Measurements from ENCODE around the gene WHRN.

The WHRN gene

DNA sequence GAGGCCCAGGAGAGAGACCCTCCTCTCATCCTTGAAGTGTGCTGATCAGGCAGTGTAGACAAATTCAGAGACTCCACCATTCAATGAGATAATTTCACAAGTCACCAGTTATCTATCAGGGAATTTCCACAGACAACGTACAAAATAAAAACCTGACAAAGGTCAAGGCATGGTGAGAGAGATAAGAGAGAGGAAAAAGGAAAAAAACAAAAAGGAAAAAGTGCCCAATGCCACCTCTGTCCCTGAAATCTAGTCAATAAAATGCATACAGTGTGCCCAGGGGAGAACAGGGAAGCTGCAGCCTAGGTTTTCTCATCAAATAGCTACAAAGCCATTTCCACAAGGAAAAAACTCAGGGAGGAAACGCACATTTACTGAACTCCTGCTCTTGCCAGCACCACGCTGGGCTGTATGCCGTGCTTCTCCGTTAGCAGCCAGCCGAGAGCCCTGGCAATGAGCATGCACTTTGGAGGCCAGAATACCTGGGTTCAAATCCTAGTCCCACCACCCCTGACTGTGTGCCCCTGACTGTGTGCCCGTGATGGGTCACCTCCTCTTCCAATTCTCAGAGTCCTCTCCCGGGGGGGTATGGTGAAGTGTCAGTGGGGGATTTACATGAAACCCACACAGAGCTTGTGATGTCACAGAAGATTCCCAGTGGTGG lies 11.6 kb downstream of the WHRN start:
- H3K27ac ChIP-seq = no peak overlapping the region
- no peaks in the 10 kb centered on the region for H3K36me3 ChIP-seq
- TF ChIP-seq, protein P1, sequence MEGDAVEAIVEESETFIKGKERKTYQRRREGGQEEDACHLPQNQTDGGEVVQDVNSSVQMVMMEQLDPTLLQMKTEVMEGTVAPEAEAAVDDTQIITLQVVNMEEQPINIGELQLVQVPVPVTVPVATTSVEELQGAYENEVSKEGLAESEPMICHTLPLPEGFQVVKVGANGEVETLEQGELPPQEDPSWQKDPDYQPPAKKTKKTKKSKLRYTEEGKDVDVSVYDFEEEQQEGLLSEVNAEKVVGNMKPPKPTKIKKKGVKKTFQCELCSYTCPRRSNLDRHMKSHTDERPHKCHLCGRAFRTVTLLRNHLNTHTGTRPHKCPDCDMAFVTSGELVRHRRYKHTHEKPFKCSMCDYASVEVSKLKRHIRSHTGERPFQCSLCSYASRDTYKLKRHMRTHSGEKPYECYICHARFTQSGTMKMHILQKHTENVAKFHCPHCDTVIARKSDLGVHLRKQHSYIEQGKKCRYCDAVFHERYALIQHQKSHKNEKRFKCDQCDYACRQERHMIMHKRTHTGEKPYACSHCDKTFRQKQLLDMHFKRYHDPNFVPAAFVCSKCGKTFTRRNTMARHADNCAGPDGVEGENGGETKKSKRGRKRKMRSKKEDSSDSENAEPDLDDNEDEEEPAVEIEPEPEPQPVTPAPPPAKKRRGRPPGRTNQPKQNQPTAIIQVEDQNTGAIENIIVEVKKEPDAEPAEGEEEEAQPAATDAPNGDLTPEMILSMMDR (IDR thresholded peaks at IDR 0.05) = no peak
- H3K27me3 ChIP-seq = peaks cover 11% of the 10 kb centered on the region
- no peak overlapping the region for H3K4me3 ChIP-seq (ENCODE audit: low read depth in 1 of 2, low read length in 1 of 2)
- no peaks in the 10 kb centered on the region for H3K9me3 ChIP-seq
- H3K4me1 ChIP-seq (ENCODE audit: control insufficient read depth in 1 of 2, insufficient read depth in 1 of 2, low read depth in 1 of 2, low read length in 1 of 2) = peaks cover 5 to 6% of the 10 kb centered on the region in 2 experiments

DNA sequence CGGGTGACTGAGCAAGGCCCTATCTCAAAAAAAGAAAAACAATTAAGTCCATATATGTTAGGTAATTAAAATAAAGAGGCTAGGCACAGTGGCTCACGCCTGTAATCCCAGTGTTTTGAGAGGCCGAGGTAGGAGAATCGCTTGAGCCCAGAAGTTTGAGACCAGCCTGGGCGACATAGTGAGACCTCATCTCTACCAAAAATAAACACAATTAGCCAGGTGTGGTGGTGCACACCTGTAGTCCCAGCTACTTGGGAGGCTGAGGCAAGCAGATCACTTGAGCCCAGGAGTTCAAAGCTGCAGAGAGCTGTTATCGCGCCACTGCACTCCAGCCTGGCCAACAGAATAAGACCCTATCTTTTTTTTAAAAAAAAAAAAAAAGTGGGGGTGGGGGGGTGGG lies 12.3 kb downstream of the WHRN start:
- Histone ChIP-seq H3K36me3 (no peaks in the 10 kb centered on the region), H3K9me3 (no peaks in the 10 kb centered on the region), H3K27me3 (peaks cover 11% of the 10 kb centered on the region), H3K27ac (no peak overlapping the region), H3K4me1 (ENCODE audit: control insufficient read depth in 1 of 2, insufficient read depth in 1 of 2, low read depth in 1 of 2, low read length in 1 of 2) (peaks cover 5 to 6% of the 10 kb centered on the region in 2 experiments), H3K4me3 (ENCODE audit: low read depth in 1 of 2, low read length in 1 of 2) (no peak overlapping the region)
- TF ChIP-seq, protein P1 (IDR thresholded peaks at IDR 0.05) = no peak

DNA sequence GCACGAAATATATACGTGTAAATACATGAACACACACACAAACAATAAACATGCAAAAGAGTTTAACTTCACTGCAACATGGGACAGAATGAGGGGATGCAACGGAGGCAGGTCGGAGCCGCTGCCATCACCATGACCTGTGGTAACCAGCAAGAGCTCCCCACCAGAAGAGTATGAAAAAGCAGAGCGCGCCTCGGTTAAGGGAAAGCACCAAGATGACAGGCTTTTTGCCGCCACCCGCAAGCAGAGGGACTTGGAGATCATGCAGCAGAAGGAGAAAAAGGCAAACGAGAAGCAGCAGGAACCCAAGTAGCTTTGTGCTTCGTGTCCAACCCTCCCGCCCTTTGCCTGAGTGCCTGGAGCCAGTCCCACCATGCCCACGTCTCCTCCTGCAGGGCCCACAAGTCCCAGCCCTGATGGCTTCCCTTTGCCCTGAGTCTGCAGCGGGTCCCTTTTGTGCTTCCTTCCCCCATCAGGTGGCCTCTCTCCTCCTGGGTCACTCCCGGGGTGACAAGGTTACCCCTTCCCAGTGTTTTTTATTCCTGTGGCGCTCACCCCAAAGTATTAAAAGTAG lies 13.8 kb downstream of the WHRN start:
- TF ChIP-seq, protein P1 (IDR thresholded peaks at IDR 0.05) = no peak
- H3K4me1 ChIP-seq (ENCODE audit: control insufficient read depth in 1 of 2, insufficient read depth in 1 of 2, low read depth in 1 of 2, low read length in 1 of 2) = no peaks in the 10 kb centered on the region
- H3K9me3 ChIP-seq = no peaks in the 10 kb centered on the region
- no peaks in the 10 kb centered on the region for H3K36me3 ChIP-seq
- H3K27ac ChIP-seq = no peak overlapping the region
- H3K4me3 ChIP-seq (ENCODE audit: low read depth in 1 of 2, low read length in 1 of 2) = no peak overlapping the region
- H3K27me3 ChIP-seq = peaks cover 11% of the 10 kb centered on the region

DNA sequence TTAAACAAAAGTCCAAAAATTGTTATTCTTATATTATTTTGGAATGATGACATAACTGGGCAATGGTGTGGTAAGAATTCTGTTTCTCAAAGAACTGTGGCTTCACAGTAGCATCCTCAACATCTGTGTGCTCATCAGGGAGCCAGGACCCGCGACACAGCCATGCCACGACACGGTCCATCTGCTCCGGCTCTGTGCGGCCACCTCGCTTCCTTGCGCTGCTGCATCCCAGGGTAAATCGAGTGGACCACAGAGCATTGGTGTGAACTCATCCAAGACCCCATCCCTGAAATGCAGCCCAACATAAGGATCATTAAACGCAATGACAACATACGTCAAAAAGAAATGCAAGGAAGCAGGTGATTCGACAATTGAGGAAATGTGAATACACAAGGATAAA lies 15.3 kb downstream of the WHRN start:
- TF ChIP-seq, protein P1 (IDR thresholded peaks at IDR 0.05) = no peak
- Histone ChIP-seq H3K9me3 (no peaks in the 10 kb centered on the region), H3K36me3 (no peaks in the 10 kb centered on the region), H3K27me3 (peaks cover 6% of the 10 kb centered on the region), H3K4me3 (ENCODE audit: low read depth in 1 of 2, low read length in 1 of 2) (no peak overlapping the region), H3K4me1 (ENCODE audit: control insufficient read depth in 1 of 2, insufficient read depth in 1 of 2, low read depth in 1 of 2, low read length in 1 of 2) (no peaks in the 10 kb centered on the region), H3K27ac (no peak overlapping the region)

DNA sequence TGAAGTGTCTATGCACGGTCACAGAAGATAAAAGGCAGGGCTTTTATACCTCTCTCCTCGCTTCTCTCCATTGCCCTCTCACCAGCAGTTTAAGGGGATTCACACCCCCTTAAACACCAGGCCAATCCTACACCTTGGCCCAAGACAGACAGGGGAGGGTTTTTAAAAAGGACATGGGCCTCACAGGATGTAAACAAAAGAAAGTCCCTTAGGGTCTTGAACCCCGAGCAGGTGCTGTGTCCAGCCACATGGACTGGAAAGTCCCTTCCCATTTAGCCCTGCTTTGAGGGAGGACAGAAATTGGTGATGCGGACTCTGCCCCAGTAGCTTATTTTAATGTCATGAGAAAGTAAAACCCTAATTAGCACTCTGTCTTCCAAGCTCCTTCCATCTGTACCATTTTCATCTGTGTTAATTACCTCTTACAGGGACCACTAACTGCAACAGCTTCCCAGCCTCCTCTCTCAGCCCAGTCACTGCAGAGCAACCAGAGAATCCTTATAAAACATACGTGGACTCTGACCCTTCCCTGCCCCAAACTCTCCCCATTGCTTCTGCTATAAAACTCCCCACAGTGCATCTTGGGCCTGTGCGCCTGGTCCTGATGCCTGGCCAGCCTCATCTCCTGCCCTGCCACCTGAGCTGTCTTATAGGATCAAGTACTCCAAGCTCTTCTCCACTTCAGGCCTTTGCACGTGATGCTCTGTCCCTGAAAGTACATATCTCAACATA lies 16.7 kb downstream of the WHRN start:
- no peaks in the 10 kb centered on the region for H3K27me3 ChIP-seq
- no peak overlapping the region for H3K4me3 ChIP-seq (ENCODE audit: low read depth in 1 of 2, low read length in 1 of 2)
- TF ChIP-seq, protein P1 (IDR thresholded peaks at IDR 0.05) = no peak
- H3K9me3 ChIP-seq = no peaks in the 10 kb centered on the region
- no peaks in the 10 kb centered on the region for H3K36me3 ChIP-seq
- H3K27ac ChIP-seq = no peak overlapping the region
- no peaks in the 10 kb centered on the region for H3K4me1 ChIP-seq (ENCODE audit: control insufficient read depth in 1 of 2, insufficient read depth in 1 of 2, low read depth in 1 of 2, low read length in 1 of 2)
